Liver (tissue), 9 donors: ENCODE measurements around the gene METTL21A. TPM values are rescaled to one million over a fixed set of nuclear protein-coding genes. Genes with fewer than 3 reads are reported as not detected.
"Not testable (repeated sequence)": the region's sequence is repeated elsewhere in the genome, so short reads cannot be mapped to it uniquely, and the experiment has no call there.

Experiments
- DNase-seq: peaks from one replicate; pipeline ENCODE4 v3.0.0-alpha.2; 2017; ENCODE audit warnings: low spot score
- H3K27ac ChIP-seq, 2 donors: one replicate each; pipeline ENCODE4 v1.7.0; 2013; ENCODE audit warnings: inconsistent platforms in 2 of 2, low read length in 2 of 2, control low read depth in 1 of 2, low read depth in 1 of 2, mild to moderate bottlenecking in 1 of 2
- H3K27me3 ChIP-seq, 4 donors: one replicate each; pipeline versions ENCODE4 v1.6.1 to v1.7.0; 2013; ENCODE audit warnings: low read length in 3 of 4, inconsistent platforms in 1 of 4, mild to moderate bottlenecking in 1 of 4, moderate library complexity in 1 of 4; ENCODE audit not compliant: control insufficient read depth in 4 of 4, insufficient read depth in 4 of 4
- H3K36me3 ChIP-seq, 4 donors: one replicate each; pipeline versions ENCODE4 v1.6.1 to v1.7.0; 2013; ENCODE audit warnings: low read length in 3 of 4, mild to moderate bottlenecking in 3 of 4, low read depth in 1 of 4, moderate library complexity in 1 of 4; ENCODE audit not compliant: control insufficient read depth in 4 of 4, insufficient read depth in 3 of 4
- H3K4me1 ChIP-seq, 4 donors: one replicate each; pipeline versions ENCODE4 v1.6.1 to v1.7.0; 2013; ENCODE audit warnings: low read length in 3 of 4, mild to moderate bottlenecking in 3 of 4, moderate library complexity in 1 of 4; ENCODE audit not compliant: control insufficient read depth in 4 of 4, insufficient read depth in 4 of 4
- H3K4me3 ChIP-seq, 3 donors: one replicate each; pipeline versions ENCODE4 v1.6.1 to v1.7.0; 2013; ENCODE audit warnings: low read length in 3 of 3, control low read depth in 1 of 3, low read depth in 1 of 3, mild to moderate bottlenecking in 1 of 3
- H3K9ac ChIP-seq, 2 donors: one replicate each; pipeline ENCODE4 v1.7.0; 2013; ENCODE audit warnings: low read length in 2 of 2, mild to moderate bottlenecking in 2 of 2, moderate library complexity in 2 of 2, control low read depth in 1 of 2, low read depth in 1 of 2
- H3K9me3 ChIP-seq, 4 donors: one replicate each; pipeline versions ENCODE4 v1.6.1 to v1.7.0; 2013; ENCODE audit warnings: low read length in 3 of 4; ENCODE audit not compliant: control insufficient read depth in 4 of 4
- FOXA2 ChIP-seq: IDR thresholded peaks from 2 replicates; pipeline ENCODE4 v1.6.1; 2016; ENCODE audit warnings: antibody characterized with exemption
- GABPA ChIP-seq, 2 donors: IDR thresholded peaks in 1 of 2; conservative IDR thresholded peaks in 1 of 2; 2 replicates each; pipeline ENCODE4 v1.6.1; 2016; ENCODE audit warnings: antibody characterized with exemption in 2 of 2, mild to moderate bottlenecking in 1 of 2, moderate library complexity in 1 of 2
- HNF4A ChIP-seq, 2 donors: conservative IDR thresholded peaks; 2 replicates each; pipeline ENCODE4 v1.6.1; 2016; ENCODE audit warnings: antibody characterized with exemption in 2 of 2, mild to moderate bottlenecking in 2 of 2
- HNF4G ChIP-seq: IDR thresholded peaks from 2 replicates; pipeline ENCODE4 v1.6.1; 2016; ENCODE audit warnings: antibody characterized with exemption
- JUND ChIP-seq, 2 donors: IDR thresholded peaks; 2 replicates each; pipeline ENCODE4 v1.6.1; 2016; ENCODE audit warnings: antibody characterized with exemption in 2 of 2
- NR2F2 ChIP-seq: IDR thresholded peaks from 2 replicates; pipeline ENCODE4 v1.6.1; 2016; ENCODE audit warnings: antibody characterized with exemption
- RAD21 ChIP-seq, 2 donors: IDR thresholded peaks; 2 replicates each; pipeline ENCODE4 v1.6.1; 2016; ENCODE audit warnings: antibody characterized with exemption in 2 of 2, mild to moderate bottlenecking in 2 of 2
- SP1 ChIP-seq: IDR thresholded peaks from 2 replicates; pipeline ENCODE4 v1.6.1; 2018; ENCODE audit warnings: antibody characterized with exemption, mild to moderate bottlenecking
- YY1 ChIP-seq: IDR thresholded peaks from 2 replicates; pipeline ENCODE4 v1.6.1; 2016; ENCODE audit warnings: antibody characterized with exemption, mild to moderate bottlenecking
- WGBS: extraction: QIAGEN DNeasy Blood & Tissue Kit; methylation state at CpG from one replicate; pipeline ENCODE4 v1.1.7; 2013; 5-methylcytosine and 5-hydroxymethylcytosine counted together
- polyA plus RNA-seq, 2 donors: library from polyadenylated mRNA; stranded (reverse) in 1 of 2; unstranded in 1 of 2; fragments of 200-250 nt in 1 of 2; fragments of >200 nt in 1 of 2; fragmentation: Nextera tagmentation in 1 of 2; extraction: Ambion mirVana in 1 of 2; gene quantifications; one replicate each; pipeline versions ENCODE4 v1.2.1 to v1.2.3, GENCODE V29; 2013 to 2015
- total RNA-seq, 2 donors: library from RNA; depleted of rRNA; stranded (reverse); fragments of >200 nt; gene quantifications; one replicate each; pipeline ENCODE4 v1.2.3, GENCODE V29; 2014
- TF ChIP-seq, protein P1 (sequence below): IDR thresholded peaks from 2 replicates; pipeline ENCODE4 v1.6.1; 2016; ENCODE audit warnings: antibody characterized with exemption
- TF ChIP-seq, protein P2 (sequence below): fragments of 150-350 bp; IDR thresholded peaks from 2 replicates; pipeline ENCODE4 v1.5.1; 2017; ENCODE audit warnings: improper control_type of control experiment, low read depth, low read length; ENCODE audit not compliant: missing input control
- TF ChIP-seq, protein P3 (sequence below): IDR thresholded peaks from 2 replicates; pipeline ENCODE4 v1.6.1; 2016; ENCODE audit warnings: antibody characterized with exemption
- TF ChIP-seq, protein P4 (sequence below): IDR thresholded peaks from 2 replicates; pipeline ENCODE4 v1.6.1; 2016; ENCODE audit warnings: antibody characterized with exemption, mild to moderate bottlenecking
- donor health status: healthy.
- donor health status: healthy.
- donor health status: healthy.
- donor health status: healthy.
- donor health status: healthy.

METTL21A gene
- total and polyA plus RNA-seq, 4 donors: 10.0 to 27.4 (median 12.3) TPM

DNA sequence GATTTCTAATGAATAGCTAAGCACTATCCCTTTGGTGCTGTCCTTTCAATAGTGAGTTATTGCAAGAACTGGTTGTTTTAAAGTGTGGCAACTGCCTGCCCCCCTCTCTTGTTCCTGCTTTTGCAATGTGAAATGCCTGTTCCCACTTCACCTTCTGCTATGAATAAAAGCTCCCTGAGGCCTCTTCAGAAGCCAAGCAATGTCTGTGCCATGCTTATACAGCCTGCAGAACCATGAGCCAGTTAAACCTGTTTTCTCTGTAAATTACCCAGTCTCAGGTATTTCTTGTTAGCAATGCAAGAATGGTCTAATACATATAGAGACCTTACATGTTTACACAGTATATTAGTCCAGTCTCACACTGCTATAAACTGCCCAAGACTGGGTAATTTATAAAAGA is 15.0 kb upstream of the METTL21A start (continued):
- TF ChIP-seq, protein P1, sequence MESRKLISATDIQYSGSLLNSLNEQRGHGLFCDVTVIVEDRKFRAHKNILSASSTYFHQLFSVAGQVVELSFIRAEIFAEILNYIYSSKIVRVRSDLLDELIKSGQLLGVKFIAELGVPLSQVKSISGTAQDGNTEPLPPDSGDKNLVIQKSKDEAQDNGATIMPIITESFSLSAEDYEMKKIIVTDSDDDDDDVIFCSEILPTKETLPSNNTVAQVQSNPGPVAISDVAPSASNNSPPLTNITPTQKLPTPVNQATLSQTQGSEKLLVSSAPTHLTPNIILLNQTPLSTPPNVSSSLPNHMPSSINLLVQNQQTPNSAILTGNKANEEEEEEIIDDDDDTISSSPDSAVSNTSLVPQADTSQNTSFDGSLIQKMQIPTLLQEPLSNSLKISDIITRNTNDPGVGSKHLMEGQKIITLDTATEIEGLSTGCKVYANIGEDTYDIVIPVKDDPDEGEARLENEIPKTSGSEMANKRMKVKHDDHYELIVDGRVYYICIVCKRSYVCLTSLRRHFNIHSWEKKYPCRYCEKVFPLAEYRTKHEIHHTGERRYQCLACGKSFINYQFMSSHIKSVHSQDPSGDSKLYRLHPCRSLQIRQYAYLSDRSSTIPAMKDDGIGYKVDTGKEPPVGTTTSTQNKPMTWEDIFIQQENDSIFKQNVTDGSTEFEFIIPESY: no peak

DNA sequence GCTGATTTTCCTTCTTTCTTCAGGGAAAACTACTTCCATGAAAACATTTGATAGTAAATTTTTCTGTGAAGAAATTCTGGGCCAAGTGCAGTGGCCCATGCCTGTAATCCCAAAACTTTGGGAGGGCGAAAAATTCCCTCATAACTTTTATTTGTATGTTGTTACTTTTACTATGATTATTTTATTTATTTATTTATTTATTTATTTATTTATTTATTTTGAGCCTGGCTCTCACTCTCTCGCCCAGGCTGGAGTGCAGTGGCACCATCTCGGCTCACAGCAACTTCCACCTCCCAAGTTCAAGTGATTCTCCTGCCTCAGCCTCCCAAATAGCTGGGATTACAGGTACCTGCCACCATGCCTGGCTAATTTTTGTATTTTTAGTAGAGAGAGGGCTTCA is 14.1 kb upstream of the METTL21A start:
- H3K9me3 ChIP-seq, H3K9ac ChIP-seq, DNase-seq, H3K27me3 ChIP-seq, H3K4me1 ChIP-seq, H3K36me3 ChIP-seq, H3K4me3 ChIP-seq, H3K27ac ChIP-seq: not testable (repeated sequence)
- WGBS: 96% methylated on average over 3 of the region's 3 CpGs

DNA sequence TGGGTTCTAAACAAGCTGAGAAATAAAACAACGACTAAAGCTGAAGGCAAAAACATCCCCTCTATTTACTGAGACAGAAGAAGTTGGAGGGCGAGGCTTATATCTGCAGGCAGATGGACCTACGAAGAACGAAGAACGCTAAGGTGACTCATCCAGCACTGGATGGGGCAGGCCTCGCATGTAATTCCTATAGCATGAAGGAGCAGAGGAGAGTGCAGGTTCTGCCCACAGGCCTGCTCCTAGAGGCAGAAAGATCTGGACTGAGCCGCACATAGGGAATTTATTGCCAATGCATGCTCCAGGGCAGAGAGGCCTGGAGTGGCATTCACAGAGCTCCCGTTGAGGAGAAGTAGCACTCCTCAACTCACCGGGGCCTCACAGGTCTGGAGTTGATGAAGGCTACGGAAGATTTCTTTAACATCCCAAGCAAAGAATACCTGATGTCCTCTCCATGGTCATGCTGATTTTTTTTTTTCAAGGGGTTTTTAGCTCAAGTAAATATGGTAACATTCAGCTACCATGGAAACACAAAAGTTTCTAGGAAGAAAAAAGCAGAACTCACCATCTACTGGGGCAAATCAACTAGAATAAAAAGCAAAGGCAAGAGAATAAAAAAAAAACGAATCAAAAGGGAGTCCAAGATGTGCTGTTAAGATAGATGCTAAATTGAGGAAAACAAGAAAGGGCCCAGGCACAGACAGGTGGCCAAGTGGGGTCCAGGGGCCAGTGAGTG is 10.4 kb upstream of the METTL21A start:
- WGBS: 90% methylated on average over 11 of the region's 11 CpGs
- no peak overlapping the region for H3K4me3 ChIP-seq
- no peak overlapping the region for H3K9ac ChIP-seq
- no peaks in the 10 kb centered on the region for H3K9me3 ChIP-seq
- H3K27ac ChIP-seq: no peak overlapping the region
- peaks cover 5 to 11% (median 7%) of the 10 kb centered on the region in 4 donors for H3K4me1 ChIP-seq
- TF ChIP-seq, protein P2, sequence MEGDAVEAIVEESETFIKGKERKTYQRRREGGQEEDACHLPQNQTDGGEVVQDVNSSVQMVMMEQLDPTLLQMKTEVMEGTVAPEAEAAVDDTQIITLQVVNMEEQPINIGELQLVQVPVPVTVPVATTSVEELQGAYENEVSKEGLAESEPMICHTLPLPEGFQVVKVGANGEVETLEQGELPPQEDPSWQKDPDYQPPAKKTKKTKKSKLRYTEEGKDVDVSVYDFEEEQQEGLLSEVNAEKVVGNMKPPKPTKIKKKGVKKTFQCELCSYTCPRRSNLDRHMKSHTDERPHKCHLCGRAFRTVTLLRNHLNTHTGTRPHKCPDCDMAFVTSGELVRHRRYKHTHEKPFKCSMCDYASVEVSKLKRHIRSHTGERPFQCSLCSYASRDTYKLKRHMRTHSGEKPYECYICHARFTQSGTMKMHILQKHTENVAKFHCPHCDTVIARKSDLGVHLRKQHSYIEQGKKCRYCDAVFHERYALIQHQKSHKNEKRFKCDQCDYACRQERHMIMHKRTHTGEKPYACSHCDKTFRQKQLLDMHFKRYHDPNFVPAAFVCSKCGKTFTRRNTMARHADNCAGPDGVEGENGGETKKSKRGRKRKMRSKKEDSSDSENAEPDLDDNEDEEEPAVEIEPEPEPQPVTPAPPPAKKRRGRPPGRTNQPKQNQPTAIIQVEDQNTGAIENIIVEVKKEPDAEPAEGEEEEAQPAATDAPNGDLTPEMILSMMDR: no peak
- TF ChIP-seq NR2F2 (no peak), SP1 (no peak), HNF4A (conservative IDR thresholded peaks at IDR 0.05) (no peak), HNF4G (no peak), YY1 (no peak), JUND (IDR thresholded peaks at IDR 0.05) (no peak), GABPA (IDR thresholded peaks at IDR 0.05 in 1 of 2, conservative IDR thresholded peaks at IDR 0.05 in 1 of 2) (no peak), FOXA2 (no peak), RAD21 (IDR thresholded peaks at IDR 0.05) (no peak)
- TF ChIP-seq, protein P3, sequence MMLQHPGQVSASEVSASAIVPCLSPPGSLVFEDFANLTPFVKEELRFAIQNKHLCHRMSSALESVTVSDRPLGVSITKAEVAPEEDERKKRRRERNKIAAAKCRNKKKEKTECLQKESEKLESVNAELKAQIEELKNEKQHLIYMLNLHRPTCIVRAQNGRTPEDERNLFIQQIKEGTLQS: no peak
- TF ChIP-seq, protein P1: no peak
- TF ChIP-seq, protein P4, sequence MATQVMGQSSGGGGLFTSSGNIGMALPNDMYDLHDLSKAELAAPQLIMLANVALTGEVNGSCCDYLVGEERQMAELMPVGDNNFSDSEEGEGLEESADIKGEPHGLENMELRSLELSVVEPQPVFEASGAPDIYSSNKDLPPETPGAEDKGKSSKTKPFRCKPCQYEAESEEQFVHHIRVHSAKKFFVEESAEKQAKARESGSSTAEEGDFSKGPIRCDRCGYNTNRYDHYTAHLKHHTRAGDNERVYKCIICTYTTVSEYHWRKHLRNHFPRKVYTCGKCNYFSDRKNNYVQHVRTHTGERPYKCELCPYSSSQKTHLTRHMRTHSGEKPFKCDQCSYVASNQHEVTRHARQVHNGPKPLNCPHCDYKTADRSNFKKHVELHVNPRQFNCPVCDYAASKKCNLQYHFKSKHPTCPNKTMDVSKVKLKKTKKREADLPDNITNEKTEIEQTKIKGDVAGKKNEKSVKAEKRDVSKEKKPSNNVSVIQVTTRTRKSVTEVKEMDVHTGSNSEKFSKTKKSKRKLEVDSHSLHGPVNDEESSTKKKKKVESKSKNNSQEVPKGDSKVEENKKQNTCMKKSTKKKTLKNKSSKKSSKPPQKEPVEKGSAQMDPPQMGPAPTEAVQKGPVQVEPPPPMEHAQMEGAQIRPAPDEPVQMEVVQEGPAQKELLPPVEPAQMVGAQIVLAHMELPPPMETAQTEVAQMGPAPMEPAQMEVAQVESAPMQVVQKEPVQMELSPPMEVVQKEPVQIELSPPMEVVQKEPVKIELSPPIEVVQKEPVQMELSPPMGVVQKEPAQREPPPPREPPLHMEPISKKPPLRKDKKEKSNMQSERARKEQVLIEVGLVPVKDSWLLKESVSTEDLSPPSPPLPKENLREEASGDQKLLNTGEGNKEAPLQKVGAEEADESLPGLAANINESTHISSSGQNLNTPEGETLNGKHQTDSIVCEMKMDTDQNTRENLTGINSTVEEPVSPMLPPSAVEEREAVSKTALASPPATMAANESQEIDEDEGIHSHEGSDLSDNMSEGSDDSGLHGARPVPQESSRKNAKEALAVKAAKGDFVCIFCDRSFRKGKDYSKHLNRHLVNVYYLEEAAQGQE: no peak
- no peaks in the 10 kb centered on the region for H3K27me3 ChIP-seq
- H3K36me3 ChIP-seq: no peaks in the 10 kb centered on the region
- DNase-seq: no peak
